Left ventricle myocardium inferior (tissue), 1 donor: Measurements from ENCODE around the gene ZNF746. TPM values are rescaled to one million over a fixed set of nuclear protein-coding genes. Genes with fewer than 3 reads are reported as not detected.

Source experiments
- DNase-seq: peaks from one replicate; pipeline ENCODE4 v3.0.0-alpha.2; 2020
- H3K27ac ChIP-seq: fragments of 200-600 bp; replicated peaks from 2 replicates; pipeline ENCODE4 v1.8.0; 2021
- H3K27me3 ChIP-seq: fragments of 200-600 bp; 2 replicates; pipeline ENCODE4 v1.8.0; 2021; ENCODE audit warnings: low read depth
- H3K36me3 ChIP-seq: fragments of 200-600 bp; 2 replicates; pipeline ENCODE4 v1.8.0; 2021
- H3K4me1 ChIP-seq: fragments of 200-600 bp; 2 replicates; pipeline ENCODE4 v1.8.0; 2021
- H3K4me3 ChIP-seq: fragments of 200-600 bp; 2 replicates; pipeline ENCODE4 v1.8.0; 2021; ENCODE audit warnings: mild to moderate bottlenecking, moderate library complexity
- H3K9me3 ChIP-seq: fragments of 200-600 bp; replicated peaks from 2 replicates; pipeline ENCODE4 v1.8.0; 2021
- intact Hi-C: fragments of 100-400 bp; cut with micrococcal nuclease; formaldehyde crosslinking; loops from one replicate; pipeline ENCODE4 v1.11.0; 2022
- total RNA-seq: library from RNA; stranded (reverse); fragmentation: NEBNext Ultra II Directional; extraction: Animal tissue kit (Norgen Biotek cat#: 25700); gene quantifications from one replicate; pipeline ENCODE4 v1.2.1, GENCODE V29; 2021
- TF ChIP-seq, protein P1 (sequence below): fragments of 200-600 bp; IDR thresholded peaks from 2 replicates; pipeline ENCODE4 v1.8.0; 2021; ENCODE audit warnings: antibody characterized with exemption, mild to moderate bottlenecking, borderline replicate concordance
- donor health status: DM: no; HTN: yes; CAD: no; lungs with severe emphysema.

ZNF746 gene
- total RNA-seq, 1 donor from 2014 or later, result 7.4 TPM

- H3K9me3 ChIP-seq, result peaks cover 78% of the 10 kb centered on the region
Observed at GRCh38 chr7:149529136-149529718, 31.6 kb upstream of the ZNF746 start.

DNA sequence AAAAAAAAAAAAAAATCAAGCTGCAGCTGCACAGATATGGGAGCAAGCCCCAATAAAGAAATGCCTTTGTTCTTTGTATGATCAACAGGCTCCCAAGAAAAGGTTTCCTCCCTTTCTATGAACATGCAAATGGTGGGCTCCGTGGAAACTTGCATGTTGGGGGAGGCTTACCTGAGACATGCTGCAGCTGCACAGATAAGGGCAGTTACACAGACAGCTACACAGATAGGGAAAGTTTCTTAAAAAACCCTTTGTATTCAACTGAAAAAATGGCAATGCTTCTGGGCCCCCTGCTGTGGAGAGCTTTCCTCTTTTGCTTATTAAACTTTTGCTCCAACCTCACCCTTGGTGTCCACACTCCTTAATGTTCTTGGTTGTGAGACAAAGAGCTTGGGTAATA lies 29.8 kb upstream of the ZNF746 start:
- Histone ChIP-seq H3K27ac (no peak overlapping the region), H3K4me1 (no peaks in the 10 kb centered on the region), H3K27me3 (no peaks in the 10 kb centered on the region), H3K9me3 (peaks cover 61% of the 10 kb centered on the region), H3K4me3 (no peak overlapping the region), H3K36me3 (no peaks in the 10 kb centered on the region)
- DNase-seq, result no peak
- intact Hi-C loops, result no loop called here
- TF ChIP-seq, protein P1, sequence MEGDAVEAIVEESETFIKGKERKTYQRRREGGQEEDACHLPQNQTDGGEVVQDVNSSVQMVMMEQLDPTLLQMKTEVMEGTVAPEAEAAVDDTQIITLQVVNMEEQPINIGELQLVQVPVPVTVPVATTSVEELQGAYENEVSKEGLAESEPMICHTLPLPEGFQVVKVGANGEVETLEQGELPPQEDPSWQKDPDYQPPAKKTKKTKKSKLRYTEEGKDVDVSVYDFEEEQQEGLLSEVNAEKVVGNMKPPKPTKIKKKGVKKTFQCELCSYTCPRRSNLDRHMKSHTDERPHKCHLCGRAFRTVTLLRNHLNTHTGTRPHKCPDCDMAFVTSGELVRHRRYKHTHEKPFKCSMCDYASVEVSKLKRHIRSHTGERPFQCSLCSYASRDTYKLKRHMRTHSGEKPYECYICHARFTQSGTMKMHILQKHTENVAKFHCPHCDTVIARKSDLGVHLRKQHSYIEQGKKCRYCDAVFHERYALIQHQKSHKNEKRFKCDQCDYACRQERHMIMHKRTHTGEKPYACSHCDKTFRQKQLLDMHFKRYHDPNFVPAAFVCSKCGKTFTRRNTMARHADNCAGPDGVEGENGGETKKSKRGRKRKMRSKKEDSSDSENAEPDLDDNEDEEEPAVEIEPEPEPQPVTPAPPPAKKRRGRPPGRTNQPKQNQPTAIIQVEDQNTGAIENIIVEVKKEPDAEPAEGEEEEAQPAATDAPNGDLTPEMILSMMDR, result no peak

More at GRCh38 chr7:149529136-149529718, 31.6 kb upstream of the ZNF746 start:
- H3K4me3 ChIP-seq, result no peak overlapping the region
- TF ChIP-seq, protein P1, result no peak
- no peaks in the 10 kb centered on the region for H3K4me1 ChIP-seq
- intact Hi-C loops, result no loop called here
- H3K36me3 ChIP-seq, result no peaks in the 10 kb centered on the region
- H3K27ac ChIP-seq, result no peak overlapping the region
- no peaks in the 10 kb centered on the region for H3K27me3 ChIP-seq
- DNase-seq, result no peak

GRCh38 chr7:149525280-149525679 lies 27.7 kb upstream of the ZNF746 start:
- Histone ChIP-seq H3K27ac (no peak overlapping the region), H3K27me3 (no peaks in the 10 kb centered on the region), H3K4me1 (no peaks in the 10 kb centered on the region), H3K4me3 (no peak overlapping the region), H3K9me3 (peaks cover 40% of the 10 kb centered on the region), H3K36me3 (no peaks in the 10 kb centered on the region)
- TF ChIP-seq, protein P1, result no peak
- intact Hi-C loops, result no loop called here
- no peak for DNase-seq

DNA sequence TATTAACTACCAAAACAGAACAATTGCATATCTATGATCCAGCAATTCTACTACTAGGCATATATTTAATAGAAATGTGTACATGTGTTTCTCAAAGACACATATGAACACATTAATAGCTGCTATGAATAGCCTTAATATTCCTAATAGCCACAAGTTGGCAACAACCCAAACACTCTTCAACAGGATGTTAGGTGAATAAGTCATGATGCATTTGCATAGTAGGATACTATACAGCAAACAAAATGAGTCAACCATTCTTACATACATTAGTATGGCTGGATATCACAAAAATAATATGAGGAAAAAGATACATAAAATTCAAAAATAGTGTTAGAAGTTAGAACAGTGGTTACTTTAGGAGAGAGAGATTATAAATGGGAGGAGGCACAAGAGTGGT lies 26.8 kb upstream of the ZNF746 start:
- Histone ChIP-seq H3K36me3 (no peaks in the 10 kb centered on the region), H3K4me1 (no peaks in the 10 kb centered on the region), H3K4me3 (no peak overlapping the region), H3K9me3 (peaks cover 31% of the 10 kb centered on the region), H3K27ac (no peak overlapping the region), H3K27me3 (no peaks in the 10 kb centered on the region)
- no peak for DNase-seq
- TF ChIP-seq, protein P1, result no peak
- intact Hi-C loops, result no loop called here

DNA sequence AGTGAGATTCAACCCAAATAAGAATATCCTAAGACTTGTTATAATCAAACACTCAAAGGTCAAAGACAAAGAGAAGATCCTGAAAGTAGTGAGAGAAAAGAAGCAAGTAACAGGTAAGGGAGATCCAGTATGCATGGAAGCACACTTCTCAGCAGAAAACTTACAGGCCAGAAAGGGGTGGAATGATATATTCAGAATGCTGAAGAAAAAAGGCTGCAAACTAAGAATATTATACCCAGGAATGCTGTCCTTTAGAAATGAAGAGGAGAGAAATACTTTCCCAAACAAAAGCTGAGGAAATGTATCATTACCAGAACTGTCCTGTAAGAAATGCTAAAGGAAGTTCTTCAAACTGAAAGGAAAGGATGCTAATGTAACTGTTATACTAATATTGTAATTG lies 12.6 kb upstream of the ZNF746 start:
- no peak overlapping the region for H3K4me3 ChIP-seq
- H3K9me3 ChIP-seq, result peaks cover 68% of the 10 kb centered on the region
- no peaks in the 10 kb centered on the region for H3K27me3 ChIP-seq
- intact Hi-C loops, result no loop called here
- DNase-seq, result no peak
- H3K4me1 ChIP-seq, result no peaks in the 10 kb centered on the region
- TF ChIP-seq, protein P1, result no peak
- no peak overlapping the region for H3K27ac ChIP-seq
- H3K36me3 ChIP-seq, result no peaks in the 10 kb centered on the region

DNA sequence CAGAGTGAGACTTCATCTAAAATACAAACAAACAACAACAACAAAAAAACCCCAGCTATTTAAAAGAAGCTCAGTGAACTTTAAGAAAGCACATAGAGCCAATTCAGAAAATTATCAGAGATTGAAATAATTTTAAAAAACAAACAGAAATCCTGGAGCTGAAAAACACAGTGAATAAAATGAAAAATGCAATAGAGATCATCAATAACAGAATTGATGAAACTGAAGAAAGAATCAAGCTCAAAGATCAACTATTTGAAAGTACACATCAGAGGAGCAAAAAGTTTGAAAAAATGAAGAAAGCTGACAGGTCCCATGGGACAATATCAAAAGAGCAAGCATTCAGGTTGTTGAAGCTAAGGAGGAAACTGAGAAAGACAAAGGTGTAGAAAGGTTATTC lies 12.2 kb upstream of the ZNF746 start:
- no peak overlapping the region for H3K27ac ChIP-seq
- H3K4me3 ChIP-seq, result no peak overlapping the region
- H3K9me3 ChIP-seq, result peaks cover 72% of the 10 kb centered on the region
- no peaks in the 10 kb centered on the region for H3K27me3 ChIP-seq
- no peaks in the 10 kb centered on the region for H3K36me3 ChIP-seq
- intact Hi-C loops, result no loop called here
- H3K4me1 ChIP-seq, result no peaks in the 10 kb centered on the region
- DNase-seq, result no peak
- TF ChIP-seq, protein P1, result no peak
